ENCODE results near the gene PMFBP1. TPM values are rescaled to one million over a fixed set of nuclear protein-coding genes. Genes with fewer than 3 reads are reported as not detected.
A peak's percentile ranks its signal among the peaks of the same experiment; 100 is the strongest.

PMFBP1 gene, protein sequence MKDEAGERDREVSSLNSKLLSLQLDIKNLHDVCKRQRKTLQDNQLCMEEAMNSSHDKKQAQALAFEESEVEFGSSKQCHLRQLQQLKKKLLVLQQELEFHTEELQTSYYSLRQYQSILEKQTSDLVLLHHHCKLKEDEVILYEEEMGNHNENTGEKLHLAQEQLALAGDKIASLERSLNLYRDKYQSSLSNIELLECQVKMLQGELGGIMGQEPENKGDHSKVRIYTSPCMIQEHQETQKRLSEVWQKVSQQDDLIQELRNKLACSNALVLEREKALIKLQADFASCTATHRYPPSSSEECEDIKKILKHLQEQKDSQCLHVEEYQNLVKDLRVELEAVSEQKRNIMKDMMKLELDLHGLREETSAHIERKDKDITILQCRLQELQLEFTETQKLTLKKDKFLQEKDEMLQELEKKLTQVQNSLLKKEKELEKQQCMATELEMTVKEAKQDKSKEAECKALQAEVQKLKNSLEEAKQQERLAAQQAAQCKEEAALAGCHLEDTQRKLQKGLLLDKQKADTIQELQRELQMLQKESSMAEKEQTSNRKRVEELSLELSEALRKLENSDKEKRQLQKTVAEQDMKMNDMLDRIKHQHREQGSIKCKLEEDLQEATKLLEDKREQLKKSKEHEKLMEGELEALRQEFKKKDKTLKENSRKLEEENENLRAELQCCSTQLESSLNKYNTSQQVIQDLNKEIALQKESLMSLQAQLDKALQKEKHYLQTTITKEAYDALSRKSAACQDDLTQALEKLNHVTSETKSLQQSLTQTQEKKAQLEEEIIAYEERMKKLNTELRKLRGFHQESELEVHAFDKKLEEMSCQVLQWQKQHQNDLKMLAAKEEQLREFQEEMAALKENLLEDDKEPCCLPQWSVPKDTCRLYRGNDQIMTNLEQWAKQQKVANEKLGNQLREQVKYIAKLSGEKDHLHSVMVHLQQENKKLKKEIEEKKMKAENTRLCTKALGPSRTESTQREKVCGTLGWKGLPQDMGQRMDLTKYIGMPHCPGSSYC
- total RNA-seq = not detected in 2 replicates
- 0.58 TPM for polyA plus RNA-seq (2012)

DNA sequence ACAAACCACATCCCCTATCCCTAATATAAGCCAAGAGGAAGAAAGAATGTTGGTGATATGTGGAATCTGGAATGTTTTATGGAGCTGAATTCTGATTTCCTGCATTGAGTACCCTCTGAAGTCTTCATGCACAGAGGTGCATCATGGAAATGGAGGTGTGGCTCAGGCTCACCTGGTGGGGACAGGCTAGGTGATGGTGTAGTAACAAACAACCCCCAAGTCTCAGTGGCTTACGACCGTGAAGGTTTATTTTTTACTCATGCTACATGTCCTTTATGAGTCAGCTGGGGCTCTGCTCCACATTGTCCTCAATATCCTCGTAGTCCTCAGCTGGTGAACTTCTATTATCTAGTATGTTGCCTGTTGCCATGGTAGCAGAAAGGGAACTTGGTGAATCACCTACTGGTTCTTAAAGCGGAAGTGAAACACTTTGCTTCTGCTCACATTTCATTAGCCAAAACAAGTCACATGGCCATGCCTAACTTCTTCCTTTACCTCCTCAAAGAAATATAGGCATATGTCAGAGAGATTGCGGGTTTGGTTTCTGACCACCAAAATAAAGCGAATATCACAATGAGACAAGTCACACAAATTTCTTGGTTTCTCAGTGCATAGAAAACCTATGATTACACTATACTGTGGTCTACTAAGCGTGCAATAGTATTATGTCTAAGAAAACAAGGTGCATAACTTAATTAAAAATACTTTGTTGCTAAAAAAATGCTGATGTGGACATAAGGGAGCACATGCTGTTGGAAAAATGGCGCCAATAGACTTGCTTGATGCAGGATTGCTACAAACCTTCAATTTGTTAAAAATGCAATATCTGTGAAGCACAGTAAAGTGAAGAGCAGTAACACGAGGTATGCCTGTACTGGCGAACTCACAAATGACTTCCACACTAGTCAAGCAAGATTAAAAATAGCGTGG, at the start of gene PMFBP1:
PMFBP1 (minus strand) TSS at position 51 of the 930 bp plus-strand sequence. CDS start 947 bp downstream, outside the sequence.
- DNase-seq (ENCODE audit: low read depth) = peak; percentile 69

DNA sequence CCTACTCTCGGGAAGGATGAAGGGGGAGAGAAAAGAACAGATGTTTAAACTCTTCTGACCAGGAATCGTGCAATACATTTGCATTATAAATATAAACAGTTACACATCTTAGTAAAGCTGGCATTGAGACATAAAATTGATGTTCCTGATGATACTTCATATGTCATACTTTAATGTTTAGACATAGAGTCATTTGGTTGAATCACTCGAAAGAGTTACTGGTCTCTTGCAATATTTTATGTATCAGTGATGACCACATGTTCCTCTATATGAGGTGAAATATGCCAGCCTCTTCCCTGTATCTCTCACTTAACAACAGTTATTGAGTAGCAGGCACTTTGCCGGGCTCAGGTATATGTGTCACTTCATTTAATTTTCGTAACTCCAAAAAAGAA, 49.7 kb upstream of the PMFBP1 start:
- no peak for DNase-seq (ENCODE audit: low read depth)

DNA sequence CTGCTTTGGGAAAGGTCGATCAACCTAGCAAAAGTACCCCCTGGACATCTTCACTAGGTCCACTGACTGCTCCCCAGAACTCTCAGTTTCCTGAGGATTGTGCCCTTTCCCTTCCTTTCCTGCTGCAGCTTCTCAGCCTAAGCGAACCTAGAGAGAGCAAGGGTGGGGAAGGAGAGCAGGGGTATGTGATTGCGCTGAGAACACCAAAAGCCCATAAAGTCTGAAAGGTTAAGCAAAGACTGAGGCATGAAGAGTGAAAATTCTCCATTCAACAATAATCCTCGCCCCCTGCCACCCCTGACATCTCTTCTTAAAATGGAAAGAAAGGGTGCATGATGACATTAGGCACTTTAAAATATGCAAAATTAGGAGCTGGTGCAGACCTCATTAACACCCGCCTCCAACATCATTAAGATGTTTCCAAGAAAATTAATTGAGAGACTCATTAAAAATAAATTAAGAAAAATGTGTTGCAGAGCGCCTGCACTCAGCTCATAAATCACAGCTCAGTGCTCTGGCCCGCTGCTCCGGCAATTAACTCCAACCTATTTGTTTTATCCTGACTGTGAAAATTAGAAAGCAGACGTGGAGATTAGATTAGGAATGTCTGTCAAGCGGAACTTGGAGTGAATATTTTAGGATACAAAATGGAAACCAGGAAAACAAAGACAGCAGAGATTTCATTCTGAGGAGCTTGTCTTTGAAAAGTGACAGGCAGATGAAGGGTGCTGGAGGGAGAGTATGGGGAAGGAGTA, 49.1 kb upstream of the PMFBP1 start:
- no peak for DNase-seq (ENCODE audit: low read depth)

DNA sequence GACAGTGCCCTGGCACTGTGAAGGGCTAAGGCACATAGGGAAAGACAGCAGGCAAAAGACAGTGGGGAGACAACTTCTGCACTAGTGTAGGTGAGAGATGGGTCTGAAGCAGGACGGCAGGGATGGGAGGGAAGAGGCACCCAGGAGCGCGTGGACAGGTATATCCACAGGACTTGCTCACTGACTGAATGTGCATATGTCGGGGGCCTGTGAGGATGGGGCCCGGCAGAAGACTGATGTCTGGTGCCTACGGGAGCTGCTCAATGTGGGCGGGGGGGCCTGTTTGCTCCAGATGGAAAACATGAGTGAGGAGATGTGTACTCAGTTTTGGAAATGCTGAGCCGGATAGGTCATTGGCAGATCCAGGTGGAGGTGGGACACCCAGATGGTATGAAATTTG, 47.3 kb upstream of the PMFBP1 start:
- no peak for DNase-seq (ENCODE audit: low read depth)

DNA sequence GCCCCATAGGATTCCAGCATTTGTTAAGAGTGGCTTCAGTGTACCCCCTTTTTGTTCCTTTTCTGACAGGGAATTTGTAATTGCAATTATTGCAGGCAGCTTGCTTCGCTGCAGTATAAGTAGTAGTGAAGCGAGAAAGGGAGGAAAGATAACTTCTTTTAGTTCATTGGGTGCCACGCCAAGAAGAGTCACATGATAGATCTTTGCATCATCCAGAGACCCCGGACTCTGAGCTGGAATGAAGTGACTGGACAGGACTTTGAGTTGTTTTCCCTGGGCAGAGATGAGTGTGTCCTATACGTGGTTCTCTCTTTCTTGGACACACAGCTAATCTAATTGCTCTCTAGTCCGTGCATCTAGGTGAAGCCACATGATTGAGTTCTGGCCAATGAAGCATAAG, 44.8 kb upstream of the PMFBP1 start:
- DNase-seq (ENCODE audit: low read depth) = no peak

DNA sequence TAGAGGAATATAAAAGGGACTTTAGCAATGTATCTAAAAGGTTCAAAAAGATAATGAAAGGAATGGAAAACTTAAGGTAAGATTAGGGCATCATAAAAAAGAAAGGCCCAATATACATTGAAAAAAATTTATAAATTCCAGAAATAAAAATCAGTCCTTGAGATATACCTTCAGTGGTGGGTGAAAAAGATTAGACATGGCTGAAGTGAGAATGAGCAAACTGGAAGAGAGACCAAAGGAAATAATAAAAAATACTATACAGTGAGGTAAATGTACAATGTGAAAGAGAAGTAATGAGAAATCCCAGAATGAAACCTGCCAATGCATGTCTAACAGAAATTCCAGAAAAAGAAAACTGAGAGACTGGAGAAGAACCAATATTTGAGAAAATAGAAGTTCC, 42.9 kb upstream of the PMFBP1 start:
- no peak for DNase-seq (ENCODE audit: low read depth)

DNA sequence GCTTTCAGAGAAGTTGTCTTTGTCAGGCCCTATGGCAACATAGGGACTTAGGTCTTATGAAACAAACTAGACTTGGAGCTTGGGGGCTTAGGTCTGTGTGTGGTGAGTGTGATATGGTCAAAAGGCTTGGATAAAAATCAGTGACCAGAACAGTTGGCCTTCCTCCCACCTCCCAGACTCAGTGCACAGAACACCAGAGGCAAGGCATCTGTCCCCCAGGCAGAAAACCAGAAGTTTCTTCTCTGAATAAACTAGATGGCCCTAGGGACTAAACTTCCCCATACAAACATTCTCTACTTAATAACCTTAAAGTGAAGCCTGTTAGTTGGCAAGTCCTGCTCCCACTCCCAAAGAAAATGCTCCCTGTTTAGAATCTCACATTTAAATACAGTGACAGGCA, 39.2 kb upstream of the PMFBP1 start:
- no peak for DNase-seq (ENCODE audit: low read depth)

DNA sequence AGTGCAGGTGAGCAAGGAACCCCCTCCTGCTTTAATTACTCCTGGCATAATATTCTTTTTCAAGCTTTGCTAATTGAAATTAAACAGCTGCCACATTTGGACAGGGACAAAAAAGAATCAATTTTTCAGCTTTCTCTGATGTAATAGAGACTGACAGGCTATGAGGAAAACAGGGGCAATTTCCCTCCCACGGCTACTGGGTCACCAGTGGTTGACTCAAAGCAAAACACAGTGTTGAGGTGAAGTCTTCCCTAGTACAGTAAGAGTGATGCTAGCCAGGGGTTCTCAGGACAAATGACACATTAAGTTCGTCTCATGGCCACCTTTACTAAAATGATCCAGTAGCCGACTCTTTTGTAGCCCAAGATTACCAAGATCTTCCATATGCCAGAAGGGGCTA, 38.6 kb upstream of the PMFBP1 start:
- DNase-seq (ENCODE audit: low read depth) = no peak

DNA sequence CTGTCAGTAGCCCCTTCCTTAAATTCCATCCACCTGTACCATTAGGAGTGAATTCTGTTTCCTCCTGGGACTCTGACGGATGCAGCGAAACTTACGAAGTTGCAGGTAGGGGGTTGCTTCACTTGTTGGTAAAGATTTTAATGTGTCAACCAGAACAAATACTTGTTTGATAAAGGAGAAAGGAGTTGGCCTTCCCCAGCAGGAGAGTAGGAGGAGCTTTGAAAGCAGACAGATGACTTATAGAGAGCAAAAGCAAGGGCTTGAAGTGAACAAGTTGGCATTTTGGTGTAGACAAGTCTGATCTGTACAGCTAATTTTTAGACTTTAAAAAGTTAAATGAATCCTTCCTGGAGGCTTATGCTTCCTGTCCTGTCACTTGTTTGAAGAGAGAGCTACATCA, 38.1 kb upstream of the PMFBP1 start:
- no peak for DNase-seq (ENCODE audit: low read depth)

DNA sequence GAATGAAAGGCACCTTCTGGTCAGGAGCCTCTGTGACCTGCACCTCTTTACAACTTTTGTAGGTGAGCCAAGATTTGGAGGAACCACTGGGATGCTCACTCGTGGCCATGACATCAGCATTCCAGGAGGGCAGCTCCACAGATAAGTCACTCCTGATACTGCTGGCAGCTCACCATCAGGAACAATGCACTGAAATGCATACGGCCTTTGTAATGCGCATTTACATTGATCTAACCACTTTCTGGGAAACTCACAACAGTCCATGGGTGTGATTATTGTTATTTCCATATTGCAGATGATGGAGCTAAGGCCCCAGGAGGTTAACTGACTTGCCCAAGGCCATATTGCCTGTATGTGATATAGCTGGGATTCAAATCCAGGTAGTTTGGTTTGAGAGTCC, 34.3 kb upstream of the PMFBP1 start:
- no peak for DNase-seq (ENCODE audit: low read depth)

DNA sequence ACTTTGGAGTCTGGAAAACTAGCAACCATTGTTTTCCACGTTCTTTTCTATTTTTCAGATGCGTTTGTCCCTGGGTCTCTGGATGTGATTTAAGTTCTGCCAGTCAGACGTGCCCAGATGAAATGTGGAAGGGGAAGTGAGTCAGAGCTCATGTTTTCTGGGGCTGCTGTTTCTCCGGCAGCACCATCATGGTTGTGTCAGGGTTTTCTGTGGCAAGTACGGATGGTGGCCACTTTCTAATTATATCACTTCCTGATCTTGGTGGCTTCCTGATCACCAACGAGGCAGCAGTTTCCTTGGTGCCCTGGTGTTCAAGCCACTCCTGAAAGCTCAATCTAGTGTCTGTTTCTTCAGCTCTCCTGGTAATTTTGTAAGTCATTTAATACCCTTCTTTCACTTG, 31.4 kb upstream of the PMFBP1 start:
- peak; percentile 43 for DNase-seq (ENCODE audit: low read depth)

DNA sequence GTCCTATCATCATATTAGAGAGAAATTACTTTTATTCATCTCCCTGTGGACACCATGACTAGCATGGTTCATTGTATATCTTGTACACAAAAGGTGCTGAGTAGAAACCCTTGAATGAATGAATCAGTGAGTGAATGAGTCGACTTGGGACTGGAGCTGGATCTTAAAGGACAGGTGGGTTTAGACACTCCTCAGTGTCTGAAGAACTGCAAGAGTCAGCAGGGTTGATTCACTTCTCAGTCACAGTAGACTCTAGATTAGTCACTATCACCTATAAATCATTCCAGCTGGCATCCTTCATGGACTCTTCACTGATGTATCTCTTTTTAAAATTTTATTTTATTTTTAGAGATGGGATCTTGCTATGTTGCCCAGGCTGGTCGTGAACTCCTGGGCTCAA, 30.1 kb upstream of the PMFBP1 start:
- DNase-seq (ENCODE audit: low read depth) = no peak

DNA sequence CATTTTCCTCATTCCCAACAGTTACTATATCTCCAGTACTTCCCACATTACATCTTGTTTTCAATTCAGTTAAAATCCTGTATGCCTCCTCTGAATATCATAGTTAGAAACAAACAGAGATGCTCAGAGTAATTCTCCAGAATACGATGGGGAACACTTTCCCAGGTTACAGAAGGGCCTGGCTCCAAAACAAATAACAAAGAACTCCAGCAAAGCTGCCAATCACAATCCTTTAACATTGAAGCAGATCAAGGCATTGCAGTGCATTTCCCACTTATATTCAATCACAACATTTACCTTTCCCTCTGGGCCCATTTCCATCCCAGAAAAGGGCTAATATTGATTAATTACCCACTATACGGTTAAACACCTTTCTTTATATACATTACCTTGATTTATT, 29.4 kb upstream of the PMFBP1 start:
- DNase-seq (ENCODE audit: low read depth) = no peak

DNA sequence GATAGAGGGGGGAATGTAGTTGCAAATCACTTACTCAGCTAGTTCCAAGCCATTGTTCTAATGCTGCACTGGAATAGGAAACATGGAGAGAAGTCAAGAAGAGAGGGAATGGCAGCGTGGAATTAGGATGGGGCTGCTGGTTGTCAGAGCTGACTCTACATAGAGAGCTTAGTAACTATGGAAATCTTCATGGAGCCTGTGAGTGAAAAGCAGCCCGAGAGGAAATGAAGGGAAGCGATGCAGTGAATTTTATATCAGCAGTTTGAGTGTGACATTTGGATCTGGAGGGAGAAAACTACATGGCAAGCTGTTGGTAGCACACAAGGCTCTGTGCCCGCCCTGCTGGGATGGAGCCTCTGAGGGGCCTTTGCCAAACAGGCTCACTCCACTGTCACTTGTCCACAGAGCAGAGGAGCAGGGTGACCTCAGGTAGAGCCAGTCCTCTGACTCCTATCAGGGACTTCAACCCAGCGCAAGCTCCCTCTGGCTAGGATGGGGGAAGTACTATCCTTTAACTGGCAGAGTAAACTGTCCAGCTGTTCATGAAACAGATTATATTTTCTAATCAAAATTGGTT, 27.9 kb upstream of the PMFBP1 start:
- DNase-seq (ENCODE audit: low read depth) = no peak

DNA sequence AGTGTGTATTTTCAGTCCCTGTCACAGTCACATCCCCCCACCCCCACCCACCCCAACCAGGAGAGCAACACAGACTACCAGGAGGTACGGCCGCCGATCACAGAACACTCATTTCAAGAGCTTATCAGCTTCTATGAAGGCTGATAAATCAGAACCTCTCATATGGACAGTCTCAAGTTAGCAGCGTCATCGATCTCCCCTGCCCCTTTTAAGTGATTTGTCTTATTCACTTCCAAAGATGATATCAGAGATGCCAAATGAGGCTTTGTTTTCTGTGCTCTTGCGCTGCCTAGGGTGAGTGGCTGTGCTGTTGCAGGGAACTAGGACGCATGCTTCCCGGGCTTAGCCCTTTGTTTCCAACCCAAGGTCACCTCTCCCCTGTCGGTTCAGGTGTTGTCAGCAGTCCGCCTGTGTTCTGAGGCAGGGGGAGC, 26.8 kb upstream of the PMFBP1 start:
- DNase-seq (ENCODE audit: low read depth) = no peak

DNA sequence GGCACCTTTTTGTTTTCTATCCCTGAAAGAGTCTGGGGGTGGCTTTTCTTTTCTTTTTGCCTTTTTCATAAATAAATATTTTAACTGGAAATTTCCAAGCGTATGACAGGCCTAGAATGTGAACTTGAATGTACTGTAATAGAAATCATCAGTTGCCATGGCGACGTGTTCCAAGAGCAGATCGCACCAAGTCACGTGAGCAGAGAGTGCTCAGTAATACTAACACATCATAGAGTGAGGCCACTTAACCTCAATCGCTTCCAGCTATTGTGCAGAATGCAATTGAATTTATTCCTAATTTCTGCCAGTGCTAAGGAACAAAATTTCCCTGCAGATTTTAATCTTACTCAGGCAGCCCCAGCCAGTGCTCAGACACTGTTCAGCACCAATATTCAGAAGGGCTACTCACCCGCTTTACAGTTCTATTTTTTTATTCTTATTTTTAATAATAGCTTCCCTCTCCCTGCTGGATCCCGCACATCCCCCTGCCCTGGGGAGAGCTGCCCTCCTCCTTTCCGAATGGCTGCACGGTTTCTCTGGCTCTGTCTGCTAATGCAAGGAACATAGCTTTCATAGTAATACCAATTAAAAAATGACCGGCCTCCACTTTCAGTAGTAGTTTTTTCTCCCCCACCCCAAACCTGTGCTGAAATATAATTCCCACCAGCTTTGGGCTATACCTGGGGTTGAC, 26.2 kb upstream of the PMFBP1 start:
- DNase-seq (ENCODE audit: low read depth) = peak; percentile 54

DNA sequence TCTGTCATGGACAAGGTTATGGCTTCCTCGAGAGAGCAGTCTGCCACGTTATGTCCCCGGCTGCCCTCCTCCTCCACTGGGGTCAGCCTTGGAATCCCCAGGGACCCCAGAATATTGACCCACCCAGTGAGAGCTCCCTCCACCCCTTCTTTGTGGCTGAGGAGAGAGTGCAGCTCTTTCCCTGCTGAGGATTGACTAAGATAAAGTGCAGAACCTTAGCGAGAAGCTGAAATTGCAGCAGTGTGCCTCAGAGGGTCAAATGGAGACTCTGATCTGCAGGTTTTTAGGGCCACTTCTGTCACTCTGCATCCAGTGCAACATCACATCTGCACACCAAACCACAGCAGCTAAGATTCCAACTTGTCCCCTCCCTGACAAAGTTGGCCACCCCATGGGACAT, 25.6 kb upstream of the PMFBP1 start:
- no peak for DNase-seq (ENCODE audit: low read depth)

DNA sequence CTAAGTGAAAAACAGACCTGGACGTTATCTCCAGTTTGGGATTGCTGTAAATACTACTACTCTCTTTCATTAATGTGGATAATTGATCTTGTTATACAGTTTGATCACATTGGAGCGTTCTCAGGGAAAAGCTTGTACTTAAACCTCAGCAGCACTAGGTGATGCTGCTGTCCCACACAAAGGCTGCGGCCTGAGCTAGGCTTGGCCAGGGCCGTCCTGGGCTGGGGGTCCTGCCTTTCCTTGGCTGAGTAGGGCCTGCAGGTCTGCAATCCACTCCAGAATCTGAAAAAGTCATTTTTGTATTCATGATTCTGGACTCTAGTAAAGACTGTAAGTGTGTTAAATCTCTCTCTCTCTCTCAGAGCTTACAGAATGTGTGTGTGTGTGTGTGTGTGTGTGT, 23.7 kb upstream of the PMFBP1 start:
- no peak for DNase-seq (ENCODE audit: low read depth)

DNA sequence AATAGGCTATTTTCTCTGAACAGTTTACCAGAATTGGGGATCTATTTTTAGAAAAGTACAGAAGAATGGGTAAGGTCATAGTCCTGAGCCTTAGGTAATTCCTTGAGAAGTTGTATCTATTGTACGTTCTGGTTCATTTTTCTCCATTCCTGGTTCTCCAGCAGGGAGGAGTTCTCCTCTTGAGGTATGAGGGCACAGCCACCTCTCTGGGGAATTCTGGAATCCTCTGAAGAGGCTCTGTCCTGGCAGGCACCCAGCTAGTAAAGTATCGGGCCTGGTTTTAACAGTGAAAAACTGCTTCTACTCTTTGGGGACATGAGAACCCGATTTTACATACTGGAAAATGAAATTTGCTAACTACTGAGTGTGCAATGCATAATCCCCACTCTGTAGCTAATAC, 19.6 kb upstream of the PMFBP1 start:
- DNase-seq (ENCODE audit: low read depth) = peak; percentile 35
